ENCODE measurements around the gene CYP2S1.

The CYP2S1 gene

GRCh38 chr19:41245843-41246242 lies 52.8 kb downstream of the CYP2S1 start:
- in situ Hi-C loops (cut with MboI; ENCODE audit: low pct_unique_long_range_greater_than_20kb, low sequenced_read_pairs): no loop called here
- no peak for DNase-seq

GRCh38 chr19:41248895-41249294 lies 55.9 kb downstream of the CYP2S1 start:
- DNase-seq: no peak
- in situ Hi-C loops (cut with MboI; ENCODE audit: low pct_unique_long_range_greater_than_20kb, low sequenced_read_pairs): no loop called here

- no peak for DNase-seq
- in situ Hi-C loops (cut with MboI; ENCODE audit: low pct_unique_long_range_greater_than_20kb, low sequenced_read_pairs): loop anchor here (10.0 kb wide), 1 partner anchor 45 kb away; no protein-coding TSS in a partner anchor
These were observed 56.8 kb downstream of the CYP2S1 start for GRCh38 chr19:41249707-41250423.

GRCh38 chr19:41253660-41254059 lies 60.6 kb downstream of the CYP2S1 start:
- DNase-seq: no peak
- in situ Hi-C loops (cut with MboI; ENCODE audit: low pct_unique_long_range_greater_than_20kb, low sequenced_read_pairs): loop anchor here (10.0 kb wide), 1 partner anchor 49 kb away; no protein-coding TSS in a partner anchor

- DNase-seq: no peak
- in situ Hi-C loops (cut with MboI; ENCODE audit: low pct_unique_long_range_greater_than_20kb, low sequenced_read_pairs): loop anchor here (10.0 kb wide), 1 partner anchor 50 kb away; no protein-coding TSS in a partner anchor
These were observed 62.2 kb downstream of the CYP2S1 start for GRCh38 chr19:41255171-41255570.
